CD4-positive, alpha-beta T cell treated with Interferon alpha-2 for 1 hour (primary cell): ENCODE measurements around the gene PPM1H.

ENCODE experiments used
- DNase-seq, 2 donors: peaks; one replicate each; pipeline ENCODE4 v3.0.0-alpha.2; 2020 to 2022

Gene PPM1H

DNA sequence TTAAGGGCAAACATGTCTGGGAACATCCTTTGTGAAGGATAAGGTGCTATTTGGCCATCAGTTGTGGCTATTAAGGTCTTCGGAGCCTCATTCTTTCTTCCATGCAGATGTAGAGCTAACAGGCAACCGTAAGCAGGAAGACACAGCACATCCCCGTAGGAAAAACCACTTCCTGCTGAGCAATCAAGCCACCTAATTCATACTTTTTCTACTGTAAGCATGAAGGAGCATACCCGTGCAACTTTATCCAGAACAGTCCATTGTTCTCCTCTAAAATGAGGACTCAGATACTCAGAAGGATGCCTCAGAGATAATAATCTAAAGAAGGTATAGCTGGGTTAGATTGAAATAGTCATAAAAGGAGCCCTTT is 232.0 kb downstream of the PPM1H start:
- DNase-seq = no peak

DNA sequence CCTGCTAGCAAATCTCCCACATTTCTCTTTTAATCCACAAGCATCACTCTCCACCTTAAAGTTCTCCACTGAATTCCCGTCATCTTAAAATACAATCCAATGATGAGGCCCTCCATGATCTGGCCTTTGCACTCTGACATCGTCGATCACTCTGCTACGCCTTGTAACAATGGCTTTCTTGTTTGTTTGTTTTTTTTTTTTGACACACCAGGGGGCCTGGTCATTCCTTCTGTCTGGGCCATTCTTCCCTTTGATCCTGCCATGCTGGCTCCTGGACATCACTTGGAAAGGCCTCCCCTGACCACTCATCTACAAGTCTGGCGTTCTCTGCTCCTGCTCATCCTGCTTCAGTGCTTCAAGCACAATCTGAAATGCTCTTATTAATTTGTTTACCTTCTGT is 233.5 kb downstream of the PPM1H start:
- DNase-seq = no peak

DNA sequence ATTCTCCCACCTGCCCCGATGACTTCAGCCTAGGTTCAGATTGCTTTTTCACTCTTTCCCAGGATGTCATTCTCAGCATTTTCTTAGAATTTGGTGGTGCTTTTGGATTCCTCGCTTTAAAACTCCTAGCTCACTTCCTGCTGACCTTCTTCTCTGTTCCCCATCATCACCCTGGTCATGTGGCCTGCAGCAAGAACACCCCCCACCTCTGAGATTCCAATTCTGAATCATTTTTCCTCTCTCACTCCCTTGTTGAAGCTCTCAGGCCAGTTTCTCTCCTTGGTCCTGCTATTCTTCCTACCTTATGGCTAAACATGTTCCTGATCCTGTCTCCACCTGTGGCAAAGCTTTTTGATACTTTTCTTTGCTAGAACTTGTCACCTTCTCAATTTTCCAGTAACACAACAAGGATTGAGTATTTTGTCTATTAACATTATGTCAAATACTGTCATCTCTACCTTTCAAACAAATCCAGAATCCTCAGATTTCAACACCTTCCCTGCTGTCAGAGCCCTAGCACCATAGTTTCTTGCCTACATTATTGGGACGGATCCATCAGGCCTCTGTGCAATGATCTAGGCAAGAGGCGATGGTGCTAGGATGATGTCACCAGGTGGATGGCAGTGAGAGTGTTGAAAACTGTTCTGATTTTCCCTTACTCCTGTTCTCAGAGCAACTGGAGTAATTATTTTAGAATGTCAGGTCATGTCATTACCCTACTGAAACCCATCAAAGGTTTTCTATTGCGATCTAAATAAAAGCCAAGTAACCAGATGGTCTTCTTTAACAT is 234.7 kb downstream of the PPM1H start:
- DNase-seq = no peak

DNA sequence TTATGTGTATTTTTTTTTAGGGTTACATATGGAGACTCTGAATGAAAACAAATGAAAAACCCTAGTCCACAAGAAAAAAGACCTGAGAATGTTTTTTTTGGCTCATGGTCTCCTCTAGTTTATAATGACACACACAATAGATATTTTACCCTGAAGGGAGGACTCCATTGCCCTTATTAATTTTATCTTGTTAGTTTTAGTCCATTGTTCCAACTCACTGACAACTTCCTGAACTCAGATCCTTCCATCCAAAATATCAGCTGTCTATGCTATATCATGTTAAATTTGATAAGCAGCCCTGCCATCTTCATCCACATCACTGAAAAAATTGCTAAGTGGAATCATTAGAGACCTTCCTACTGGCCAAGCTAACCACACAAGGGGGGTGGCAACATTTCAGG is 236.2 kb downstream of the PPM1H start:
- DNase-seq = no peak

DNA sequence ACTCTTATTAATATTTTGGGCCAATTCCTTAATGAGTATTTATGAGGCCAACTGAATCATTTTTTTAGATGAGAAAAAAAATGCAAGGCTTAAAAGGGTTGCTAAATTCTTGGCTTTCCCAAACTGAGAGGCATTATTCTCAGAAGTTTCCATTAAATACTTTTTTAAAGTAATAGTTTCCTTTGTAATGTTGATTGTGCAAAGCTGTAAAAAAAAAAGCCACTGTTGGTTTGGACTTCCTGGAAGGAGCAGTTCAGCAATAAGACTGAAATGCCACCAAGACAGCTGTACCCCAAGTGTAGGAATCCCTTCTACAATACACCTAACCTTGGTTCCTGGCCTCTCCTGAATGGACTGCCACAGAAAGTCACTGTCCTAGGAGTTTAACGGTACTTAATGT is 237.1 kb downstream of the PPM1H start:
- DNase-seq = no peak

DNA sequence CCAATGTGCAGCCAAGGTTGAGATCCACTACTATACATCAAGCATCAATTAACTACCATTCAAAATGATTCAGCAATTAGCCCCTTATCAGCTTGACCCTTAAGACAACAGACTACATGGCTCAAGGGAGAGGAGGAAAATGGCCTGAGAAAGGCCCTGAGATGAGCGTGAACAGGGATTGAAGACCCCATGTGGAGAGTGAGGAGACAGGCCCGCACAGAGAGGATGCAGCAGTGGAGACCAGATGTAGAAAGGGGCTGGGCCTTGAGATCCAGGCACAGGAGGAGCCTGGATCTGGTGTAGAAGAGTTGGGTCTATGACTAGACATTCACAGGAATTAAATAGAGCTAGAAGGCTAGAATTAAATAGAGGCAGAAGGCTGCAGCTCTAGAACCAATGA is 239.3 kb downstream of the PPM1H start:
- no peak for DNase-seq

DNA sequence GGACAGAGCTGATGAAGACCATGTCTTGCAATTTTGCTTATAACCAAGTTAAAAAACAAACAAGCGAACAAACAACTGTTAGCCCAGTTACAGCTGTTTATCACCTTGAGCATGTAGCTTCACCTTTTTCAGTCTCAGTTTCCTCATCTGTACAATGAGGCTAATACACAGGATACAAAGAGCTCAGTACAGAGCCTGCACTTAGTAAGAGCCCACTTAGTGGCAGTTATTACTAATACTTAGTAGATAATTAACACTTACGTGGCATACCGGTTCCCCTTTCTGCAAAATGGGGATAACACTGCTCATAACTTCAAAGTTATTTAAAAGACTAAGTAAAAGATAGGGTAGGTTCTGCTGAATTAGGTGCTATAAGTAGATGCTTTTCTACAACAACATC is 240.3 kb downstream of the PPM1H start:
- no peak for DNase-seq

DNA sequence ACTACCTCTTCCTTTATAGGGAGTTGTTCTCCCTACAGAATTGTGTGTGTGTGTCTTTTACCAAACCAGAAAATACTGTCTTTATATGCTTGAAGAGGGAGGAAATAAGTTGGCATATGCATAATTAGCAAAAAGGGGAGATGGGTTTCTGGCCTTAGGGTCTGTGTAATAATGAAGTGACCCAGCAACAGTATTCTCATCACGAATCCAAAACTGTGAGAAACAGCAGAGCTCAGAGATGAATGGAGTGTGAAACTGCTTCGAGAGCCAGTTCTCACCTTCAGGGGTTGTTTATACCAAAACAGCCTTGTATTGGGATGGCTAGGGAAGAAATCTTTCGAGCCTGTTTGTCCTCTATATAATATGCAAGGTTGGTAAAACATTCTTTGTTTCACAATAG is 240.8 kb downstream of the PPM1H start:
- DNase-seq = no peak

DNA sequence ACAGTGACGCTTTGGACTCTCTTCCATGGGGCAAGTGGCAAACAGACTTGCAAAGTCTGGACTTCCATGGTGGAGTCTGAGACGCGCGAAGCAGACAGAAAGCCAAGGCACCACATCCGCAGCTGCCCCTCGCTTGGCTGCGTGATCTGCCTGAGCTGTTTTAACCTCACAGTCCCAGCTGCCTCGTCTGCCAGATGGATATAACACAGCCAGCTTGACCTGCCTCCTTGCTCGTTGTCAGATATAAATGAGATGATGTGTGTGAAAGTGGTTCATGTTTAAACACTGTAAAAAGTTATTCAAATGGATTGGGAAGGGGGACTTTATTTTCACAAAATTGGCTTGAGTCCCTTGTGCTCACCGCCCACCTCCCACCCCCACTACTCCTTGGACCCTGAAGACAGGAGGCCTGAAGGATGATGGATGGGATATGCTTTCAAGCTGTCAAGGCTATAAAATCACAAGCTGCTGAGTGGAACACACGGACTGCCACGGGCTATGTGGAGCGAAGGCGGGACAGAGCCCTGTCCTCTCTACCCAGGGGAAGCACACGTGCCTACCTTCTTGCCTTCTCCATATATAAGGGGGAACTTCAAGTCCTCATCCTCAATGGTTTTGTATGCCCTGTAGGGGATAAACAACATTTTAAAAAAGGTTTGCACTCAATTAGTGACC is 241.4 kb downstream of the PPM1H start:
- DNase-seq = no peak

DNA sequence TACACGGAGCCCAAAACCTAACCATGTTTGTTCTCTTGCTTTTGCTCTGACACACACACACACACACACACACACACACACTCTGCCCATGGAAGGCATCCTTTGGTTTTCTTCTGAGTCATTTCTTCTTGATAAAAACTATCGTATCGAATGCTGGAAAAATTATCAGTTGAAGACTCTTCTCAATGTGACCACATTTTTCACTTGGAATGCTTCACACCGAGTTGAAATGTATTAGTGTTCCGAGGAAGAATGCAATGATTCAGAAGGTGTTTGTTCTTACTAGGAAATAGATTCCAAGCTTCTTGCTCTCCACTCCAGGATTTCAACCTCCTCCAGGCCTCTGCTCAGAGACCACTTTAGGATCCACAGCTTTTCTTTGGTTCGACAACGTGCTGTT is 242.1 kb downstream of the PPM1H start:
- DNase-seq = no peak

DNA sequence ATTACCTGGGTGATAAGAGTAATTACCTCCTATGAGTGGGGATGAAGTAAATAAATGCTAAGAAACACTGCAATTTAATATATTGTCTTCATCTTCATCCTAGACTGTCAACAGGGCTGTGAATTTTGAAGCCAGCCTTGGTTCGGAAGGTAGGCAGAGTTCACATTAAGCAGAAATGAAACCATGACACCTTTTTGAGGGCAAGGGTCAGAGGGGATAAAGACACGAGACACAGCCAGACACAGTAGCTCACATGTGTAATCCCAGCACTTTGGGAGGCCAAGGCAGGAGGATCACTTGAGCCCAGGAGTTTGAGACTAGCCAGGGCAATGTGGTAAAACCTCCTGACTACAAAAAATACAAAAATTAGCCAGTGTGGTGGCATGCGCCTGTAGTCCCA is 243.6 kb downstream of the PPM1H start:
- no peak for DNase-seq

DNA sequence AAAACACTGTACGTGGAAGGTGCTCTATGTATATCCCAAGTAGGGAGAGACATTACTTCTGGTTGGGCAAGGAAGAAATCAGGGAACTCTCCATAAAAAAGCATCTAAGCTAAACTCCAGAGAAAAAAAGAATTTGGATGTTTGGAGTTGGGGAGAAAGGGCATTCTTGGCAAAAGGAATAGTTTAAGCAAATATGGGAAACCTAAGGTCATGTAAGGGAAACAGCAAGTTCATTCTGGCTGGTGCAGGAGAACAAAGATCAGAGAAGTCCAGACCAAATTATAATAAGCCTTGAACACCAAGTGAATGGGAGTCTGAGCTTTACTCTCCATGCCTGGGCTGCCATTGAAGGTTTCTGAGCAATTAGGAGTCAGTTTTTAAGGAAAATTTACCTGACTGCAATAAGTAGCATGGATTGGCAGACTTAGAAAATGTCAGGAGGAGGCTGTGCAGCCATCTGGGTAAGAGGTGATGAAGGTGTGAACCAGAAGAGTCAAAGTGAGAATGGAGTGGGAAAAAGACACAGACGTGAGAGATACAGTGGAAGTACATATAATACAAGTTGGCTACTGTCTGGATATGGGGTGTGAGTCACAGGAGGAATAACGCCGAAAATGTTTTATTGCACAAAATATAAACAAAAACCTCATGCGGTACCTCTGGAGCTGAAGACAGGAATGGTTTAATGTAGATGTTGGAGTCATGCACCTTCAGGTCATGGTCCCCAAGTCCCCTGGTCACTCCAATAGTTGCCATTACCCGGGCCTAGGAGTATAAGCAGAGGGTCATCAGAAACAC is 245.7 kb downstream of the PPM1H start:
- no peak for DNase-seq

DNA sequence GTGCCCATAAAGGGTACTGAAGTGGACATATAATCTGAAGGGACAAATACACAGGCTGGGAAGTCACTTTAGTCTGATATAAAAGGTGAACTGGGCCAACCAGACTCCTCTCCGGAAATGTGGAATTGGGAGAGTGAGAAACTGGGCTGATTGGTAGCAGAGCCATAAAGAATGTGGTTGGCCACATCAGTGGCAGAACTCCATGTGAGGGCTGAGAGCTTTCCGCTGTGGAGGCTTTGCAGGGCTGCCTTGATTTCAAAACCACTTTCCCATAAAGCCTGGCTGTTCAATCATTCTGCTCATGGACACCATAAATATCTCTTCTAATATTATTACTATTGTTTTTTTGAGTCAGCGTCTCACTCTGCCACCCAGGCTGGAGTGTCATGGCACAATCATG is 248.0 kb downstream of the PPM1H start:
- DNase-seq = no peak

DNA sequence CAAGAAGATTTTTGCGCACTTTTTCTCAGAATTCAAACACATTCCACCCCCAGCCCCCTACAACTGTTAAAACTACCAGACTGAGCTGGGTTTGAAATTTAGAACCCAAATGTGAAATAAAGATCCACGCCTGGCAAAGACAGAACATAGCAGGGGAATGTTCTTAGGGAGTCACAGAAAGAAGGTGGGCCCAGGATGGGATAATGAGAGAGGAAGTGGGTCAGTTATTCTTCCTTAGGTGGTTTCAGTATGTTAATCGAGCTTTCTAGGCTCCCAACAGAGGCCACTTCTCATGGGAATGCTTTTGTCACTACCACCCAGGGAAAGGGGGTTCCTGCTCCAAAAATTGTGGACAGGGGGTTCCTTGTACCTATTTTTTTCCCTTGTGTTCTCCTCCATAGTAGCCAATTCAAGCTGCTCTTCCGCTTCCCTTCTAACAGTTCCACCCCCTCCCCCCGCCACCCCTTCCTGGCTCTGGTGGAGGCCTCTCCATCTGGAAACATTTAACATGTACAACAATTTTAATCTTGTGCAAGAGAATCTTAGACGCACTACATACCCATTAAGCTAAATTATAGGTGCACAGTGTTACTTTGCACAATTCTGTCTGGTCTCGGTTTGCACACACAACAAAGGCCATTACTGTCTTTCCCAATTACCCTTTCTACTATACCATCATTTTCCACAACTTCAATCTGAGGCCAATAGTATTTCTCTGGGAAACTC is 250.2 kb downstream of the PPM1H start:
- DNase-seq = no peak

DNA sequence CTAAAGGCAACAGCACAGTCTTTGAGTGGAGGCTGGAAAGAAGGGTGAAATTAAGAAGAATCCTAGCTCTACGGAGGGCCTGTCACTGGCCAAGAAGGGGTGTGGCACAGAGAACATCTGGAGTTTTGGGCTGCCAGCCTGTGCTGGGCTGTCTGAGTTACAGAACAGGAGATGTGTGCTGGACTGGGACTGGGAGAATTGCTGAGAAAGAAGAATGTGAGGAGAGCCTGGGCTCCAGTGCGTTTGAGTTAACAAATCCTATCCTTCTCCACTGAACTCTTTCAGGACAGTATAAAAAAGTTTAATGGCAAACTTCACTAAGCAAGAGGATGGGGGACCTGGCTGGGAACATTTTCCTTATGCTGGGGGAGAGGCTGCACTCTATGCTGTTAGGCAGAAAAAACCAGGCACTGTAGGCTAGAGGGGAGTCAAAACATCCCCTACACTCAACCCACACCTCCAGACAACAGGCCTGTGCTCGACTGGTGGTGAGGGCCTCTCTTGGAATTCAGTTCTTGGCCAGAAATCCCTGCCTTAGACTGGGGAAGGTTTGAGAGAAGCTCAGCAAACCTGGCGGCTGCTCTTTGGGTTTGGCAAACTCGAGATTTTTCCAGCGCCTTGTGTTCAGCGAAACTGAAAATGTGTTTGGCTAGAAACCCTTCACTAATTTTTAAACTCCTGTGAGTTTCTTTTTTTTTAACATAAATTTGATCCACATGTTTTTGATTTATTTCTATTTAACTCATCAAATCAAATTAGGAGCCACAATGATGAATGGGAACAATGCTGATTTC is 251.0 kb downstream of the PPM1H start:
- no peak for DNase-seq

DNA sequence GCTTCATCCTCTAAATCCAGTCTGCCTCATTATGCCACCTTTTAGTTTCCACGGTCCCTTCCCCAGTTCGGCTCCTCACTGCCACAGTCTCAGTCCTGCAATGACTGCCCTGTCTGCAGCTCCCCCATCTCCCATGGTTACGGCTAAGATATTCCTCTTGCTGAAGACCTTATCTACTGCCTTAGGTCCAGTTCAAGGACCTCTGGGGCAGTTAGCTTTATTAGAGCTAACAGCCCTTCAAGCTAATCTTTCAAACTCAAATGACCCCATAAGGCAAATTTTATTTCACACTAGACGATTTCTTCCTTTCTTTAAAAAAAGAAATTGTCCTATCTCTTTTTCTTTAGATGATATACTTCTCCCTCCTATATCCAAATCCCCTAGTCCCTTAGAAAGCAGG is 253.6 kb downstream of the PPM1H start:
- no peak for DNase-seq

DNA sequence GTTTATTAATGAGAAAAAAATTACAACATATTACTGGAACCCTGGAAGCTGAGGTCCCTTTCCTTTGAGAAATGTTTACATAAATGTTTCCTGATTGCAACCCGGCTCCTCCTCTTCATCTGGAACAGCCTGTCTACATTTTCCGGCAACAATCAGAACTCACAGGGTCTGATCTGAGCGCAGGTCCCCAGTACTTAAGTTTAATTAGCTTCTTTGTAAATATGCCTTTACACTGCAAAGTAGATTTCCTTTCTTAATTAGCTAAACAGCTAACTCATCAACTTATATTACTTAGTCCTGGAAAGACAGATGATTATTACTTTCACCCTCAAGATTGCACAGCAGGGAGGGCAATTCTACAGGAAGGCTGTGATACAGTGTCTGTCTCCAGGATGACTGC is 255.3 kb downstream of the PPM1H start:
- DNase-seq = no peak

DNA sequence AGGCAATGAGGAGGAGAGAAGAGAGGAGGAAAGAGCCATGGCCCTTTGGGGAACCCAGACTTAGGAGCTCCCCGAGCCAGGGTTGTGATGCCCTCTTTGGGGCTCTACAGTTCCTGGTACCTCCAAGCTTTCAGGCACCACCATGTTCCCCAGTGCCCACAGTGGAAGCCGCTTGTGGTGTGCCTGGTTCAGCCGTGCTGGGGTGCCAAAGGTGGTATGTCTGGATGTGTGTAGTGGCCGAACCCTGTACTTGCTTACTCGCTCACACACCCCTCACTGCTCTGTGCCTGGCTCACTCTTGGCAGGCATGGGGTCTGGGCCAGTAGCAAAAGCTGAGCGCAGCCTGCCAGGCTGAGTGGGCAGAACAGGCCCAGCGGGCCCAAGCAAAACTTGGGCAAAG is 257.6 kb downstream of the PPM1H start:
- no peak for DNase-seq

DNA sequence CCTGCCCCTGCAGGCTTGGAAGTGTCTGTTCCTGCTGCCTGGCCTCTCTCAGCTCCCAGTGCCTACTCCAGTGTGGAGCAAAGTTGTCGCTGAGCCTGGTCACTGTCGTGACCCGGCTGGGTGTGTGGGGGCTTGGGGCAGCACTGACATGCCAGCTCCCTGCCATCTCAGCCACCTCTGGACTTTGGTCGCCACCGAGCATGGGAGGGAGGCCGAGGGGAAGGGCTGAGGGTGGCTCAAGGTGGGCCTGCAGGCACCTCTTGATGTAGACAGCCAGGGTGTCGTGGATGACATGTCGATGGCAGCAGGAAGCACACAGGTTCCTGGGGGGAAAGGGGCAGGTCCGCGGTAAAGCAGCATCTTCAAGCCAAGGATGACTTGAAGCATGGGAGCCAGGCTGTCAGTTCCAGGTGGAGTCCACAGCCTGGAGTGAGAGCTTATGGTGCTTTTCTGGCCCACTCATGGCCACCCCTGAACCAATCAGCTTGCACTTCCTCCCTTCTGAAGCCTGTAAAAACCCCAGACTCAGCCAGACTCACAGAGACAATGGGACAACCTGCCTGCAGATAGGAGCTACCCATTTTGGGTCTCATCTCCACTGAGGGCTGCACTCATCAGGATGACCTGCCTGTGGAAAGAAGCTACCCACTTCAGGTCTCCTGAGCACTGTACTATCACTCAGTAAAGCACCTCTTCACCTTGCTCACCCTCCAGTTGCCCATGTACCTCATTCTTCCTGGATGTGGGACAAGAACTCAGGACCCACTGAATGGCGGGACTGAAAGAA is 258.2 kb downstream of the PPM1H start:
- no peak for DNase-seq

DNA sequence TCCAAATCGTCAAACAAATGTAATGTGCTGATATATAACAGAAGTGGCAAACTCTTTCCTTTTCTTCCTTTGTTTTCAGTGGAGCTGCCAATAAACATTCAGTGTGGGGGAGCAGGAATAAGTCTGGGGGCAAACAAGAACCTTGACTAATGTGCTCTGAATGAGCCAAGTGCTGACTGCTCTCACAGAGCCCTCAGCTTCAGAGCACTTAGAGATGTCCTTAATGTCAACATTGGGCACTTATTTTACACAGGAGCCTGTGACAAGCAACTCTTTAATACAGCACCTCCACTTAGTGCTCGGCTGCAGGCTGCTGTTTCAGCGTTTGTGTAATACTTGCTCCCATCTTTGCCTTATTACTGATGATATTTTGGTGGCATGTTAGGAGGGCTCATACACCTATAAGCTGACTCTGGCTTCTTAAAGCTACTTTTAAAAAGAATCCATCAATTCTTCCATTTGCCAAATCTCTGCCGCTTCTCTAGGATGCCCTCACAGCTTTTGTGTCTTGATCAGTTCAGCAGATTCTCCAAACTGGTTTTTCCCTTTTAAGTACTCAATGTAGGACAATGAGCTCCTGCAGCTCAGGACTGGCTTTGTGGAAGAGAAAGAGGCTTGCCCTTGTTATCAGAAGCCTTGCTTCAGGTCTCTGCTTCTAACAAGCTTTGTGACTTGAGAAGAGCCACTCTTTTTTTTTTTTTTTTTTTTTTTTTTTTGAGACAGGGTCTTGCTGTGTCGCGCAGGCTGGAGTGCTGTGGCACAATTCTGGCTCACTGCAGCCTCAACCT is 261.7 kb downstream of the PPM1H start:
- no peak for DNase-seq
